ENCODE results near the gene STK38L. TPM values are rescaled to one million over a fixed set of nuclear protein-coding genes. Genes with fewer than 3 reads are reported as not detected.

Gene STK38L
- total and polyA plus RNA-seq, 7 donors = 3.7 to 21.2 (median 16.3) TPM

GRCh38 chr12:27351476-27351875, 107.4 kb downstream of the STK38L start:
- Histone ChIP-seq H3K27ac (no peak overlapping the region), H3K4me1 (no peaks in the 10 kb centered on the region), H3K27me3 (ENCODE audit: insufficient read depth in 3 of 3, low read length in 2 of 3) (no peaks in the 10 kb centered on the region), H3K36me3 (ENCODE audit: insufficient read depth in 1 of 2, low read depth in 1 of 2) (no peaks in the 10 kb centered on the region), H3K4me3 (no peak overlapping the region), H3K9me3 (no peaks in the 10 kb centered on the region)
- no peak for DNase-seq
- WGBS, 3 donors = 95 to 98% (median 98%) methylated on average over 7 of the region's 7 CpGs
- TF ChIP-seq, protein P1, sequence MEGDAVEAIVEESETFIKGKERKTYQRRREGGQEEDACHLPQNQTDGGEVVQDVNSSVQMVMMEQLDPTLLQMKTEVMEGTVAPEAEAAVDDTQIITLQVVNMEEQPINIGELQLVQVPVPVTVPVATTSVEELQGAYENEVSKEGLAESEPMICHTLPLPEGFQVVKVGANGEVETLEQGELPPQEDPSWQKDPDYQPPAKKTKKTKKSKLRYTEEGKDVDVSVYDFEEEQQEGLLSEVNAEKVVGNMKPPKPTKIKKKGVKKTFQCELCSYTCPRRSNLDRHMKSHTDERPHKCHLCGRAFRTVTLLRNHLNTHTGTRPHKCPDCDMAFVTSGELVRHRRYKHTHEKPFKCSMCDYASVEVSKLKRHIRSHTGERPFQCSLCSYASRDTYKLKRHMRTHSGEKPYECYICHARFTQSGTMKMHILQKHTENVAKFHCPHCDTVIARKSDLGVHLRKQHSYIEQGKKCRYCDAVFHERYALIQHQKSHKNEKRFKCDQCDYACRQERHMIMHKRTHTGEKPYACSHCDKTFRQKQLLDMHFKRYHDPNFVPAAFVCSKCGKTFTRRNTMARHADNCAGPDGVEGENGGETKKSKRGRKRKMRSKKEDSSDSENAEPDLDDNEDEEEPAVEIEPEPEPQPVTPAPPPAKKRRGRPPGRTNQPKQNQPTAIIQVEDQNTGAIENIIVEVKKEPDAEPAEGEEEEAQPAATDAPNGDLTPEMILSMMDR (IDR thresholded peaks at IDR 0.05) = no peak
- intact Hi-C loops (cut with DNase I) = no loop called here
- ATAC-seq = no peak

DNA sequence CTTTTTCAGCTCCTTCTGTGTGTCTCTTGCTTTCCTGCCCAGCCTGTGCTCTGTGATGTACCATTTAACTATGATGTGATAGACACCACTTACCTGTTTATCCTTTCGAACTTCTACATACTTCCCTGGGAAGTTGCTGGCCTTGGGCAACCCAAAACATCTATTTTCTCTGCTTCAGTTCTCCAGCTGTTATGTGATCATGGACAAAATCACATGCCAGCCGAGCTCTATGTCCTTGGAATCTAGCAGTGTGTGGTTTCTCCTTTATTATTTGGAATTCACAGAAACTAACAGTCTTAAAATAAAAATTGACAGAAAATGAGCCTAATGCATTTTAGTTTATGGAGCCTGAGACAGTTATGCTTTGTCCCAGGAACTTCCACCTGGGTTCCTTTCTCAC, 111.4 kb downstream of the STK38L start:
- Histone ChIP-seq H3K27me3 (ENCODE audit: insufficient read depth in 3 of 3, low read length in 2 of 3) (no peaks in the 10 kb centered on the region), H3K4me3 (no peak overlapping the region), H3K9me3 (no peaks in the 10 kb centered on the region), H3K27ac (no peak overlapping the region), H3K36me3 (ENCODE audit: insufficient read depth in 1 of 2, low read depth in 1 of 2) (no peaks in the 10 kb centered on the region), H3K4me1 (no peaks in the 10 kb centered on the region)
- intact Hi-C loops (cut with DNase I) = no loop called here
- ATAC-seq (no peak), DNase-seq (no peak)
- TF ChIP-seq, protein P1 (IDR thresholded peaks at IDR 0.05) = no peak
- 78 to 81% (median 79%) methylated on average over 2 of the region's 2 CpGs for WGBS, 3 donors

GRCh38 chr12:27355979-27356378, 111.9 kb downstream of the STK38L start:
- intact Hi-C loops (cut with DNase I) = no loop called here
- no peak overlapping the region for H3K4me3 ChIP-seq
- TF ChIP-seq, protein P1 (IDR thresholded peaks at IDR 0.05) = no peak
- no peaks in the 10 kb centered on the region for H3K27me3 ChIP-seq (ENCODE audit: insufficient read depth in 3 of 3, low read length in 2 of 3)
- H3K9me3 ChIP-seq = no peaks in the 10 kb centered on the region
- H3K27ac ChIP-seq = no peak overlapping the region
- DNase-seq = no peak
- WGBS, 3 donors = 93 to 100% (median 94%) methylated on average over 1 of the region's 1 CpG
- ATAC-seq = no peak
- no peaks in the 10 kb centered on the region for H3K4me1 ChIP-seq
- H3K36me3 ChIP-seq (ENCODE audit: insufficient read depth in 1 of 2, low read depth in 1 of 2) = no peaks in the 10 kb centered on the region

- Histone ChIP-seq H3K27ac (no peak overlapping the region), H3K27me3 (ENCODE audit: insufficient read depth in 3 of 3, low read length in 2 of 3) (no peaks in the 10 kb centered on the region), H3K36me3 (ENCODE audit: insufficient read depth in 1 of 2, low read depth in 1 of 2) (no peaks in the 10 kb centered on the region), H3K4me1 (no peaks in the 10 kb centered on the region), H3K4me3 (no peak overlapping the region), H3K9me3 (no peaks in the 10 kb centered on the region)
- WGBS, 3 donors = 92 to 99% (median 93%) methylated on average over 3 of the region's 3 CpGs
- ATAC-seq = no peak
- no peak for DNase-seq
- TF ChIP-seq, protein P1 (IDR thresholded peaks at IDR 0.05) = no peak
- intact Hi-C loops (cut with DNase I) = no loop called here
Observed at GRCh38 chr12:27359578-27360340, 115.7 kb downstream of the STK38L start.

- WGBS, 3 donors = 95 to 96% (median 95%) methylated on average over 2 of the region's 2 CpGs
- Histone ChIP-seq H3K9me3 (no peaks in the 10 kb centered on the region), H3K4me3 (no peak overlapping the region), H3K4me1 (no peaks in the 10 kb centered on the region), H3K36me3 (ENCODE audit: insufficient read depth in 1 of 2, low read depth in 1 of 2) (no peaks in the 10 kb centered on the region), H3K27ac (no peak overlapping the region), H3K27me3 (ENCODE audit: insufficient read depth in 3 of 3, low read length in 2 of 3) (no peaks in the 10 kb centered on the region)
- ATAC-seq (no peak), DNase-seq (no peak)
- intact Hi-C loops (cut with DNase I) = no loop called here
- TF ChIP-seq, protein P1 (IDR thresholded peaks at IDR 0.05) = no peak
Observed at GRCh38 chr12:27361372-27361771, 117.3 kb downstream of the STK38L start.
